GM20000 (cell line): ENCODE data around the gene ARFGAP1.

ENCODE experiments used
- DNase-seq: peaks from one replicate; pipeline ENCODE4 v3.0.0; 2012; ENCODE audit warnings: low spot score
- CTCF ChIP-seq: IDR thresholded peaks from 2 replicates; pipeline ENCODE4 v1.5.1; 2012; ENCODE audit warnings: mild to moderate bottlenecking, control low read depth; ENCODE audit errors: extremely low read depth, missing control alignments

ARFGAP1 gene

GRCh38 chr20:63281742-63282665, 9.4 kb downstream of the ARFGAP1 start:
- no peak for TF ChIP-seq CTCF
- DNase-seq, result no peak

GRCh38 chr20:63282946-63283345, 10.3 kb downstream of the ARFGAP1 start:
- no peak for DNase-seq

GRCh38 chr20:63283397-63284082, 10.9 kb downstream of the ARFGAP1 start:
- DNase-seq, result no peak
- no peak for TF ChIP-seq CTCF

More at GRCh38 chr20:63282946-63283345, 10.3 kb downstream of the ARFGAP1 start:
- TF ChIP-seq CTCF, result no peak

- DNase-seq, result no peak
- TF ChIP-seq CTCF, result no peak
These were observed 11.4 kb downstream of the ARFGAP1 start for GRCh38 chr20:63284083-63284440.

GRCh38 chr20:63284544-63284949, 11.9 kb downstream of the ARFGAP1 start:
- no peak for DNase-seq
- TF ChIP-seq CTCF, result no peak

- no peak for TF ChIP-seq CTCF
- no peak for DNase-seq
These were observed 12.4 kb downstream of the ARFGAP1 start for GRCh38 chr20:63284981-63285524.
